Smooth muscle cell (in vitro differentiated cells): ENCODE data around the gene MMS19. TPM values are rescaled to one million over a fixed set of nuclear protein-coding genes. Genes with fewer than 3 reads are reported as not detected.

Experiments
- DNase-seq: peaks from one replicate; lab custom pipeline; 2025; ENCODE audit not compliant: unreplicated experiment; lab: John Stamatoyannopoulos, UW
- H2AFZ ChIP-seq: fragments of 200-600 bp; sonication (generic); 2 replicates; pipeline ENCODE4 v1.6.0; 2016; ENCODE audit warnings: antibody characterized with exemption, low read depth, mild to moderate bottlenecking
- H3F3A ChIP-seq: fragments of 200-600 bp; sonication (generic); 2 replicates; pipeline ENCODE4 v1.6.0; 2017; ENCODE audit warnings: antibody characterized with exemption, low read depth
- H3K27ac ChIP-seq: fragments of 200-600 bp; sonication (generic); 2 replicates; pipeline ENCODE4 v1.5.1; 2016; ENCODE audit warnings: low read depth, mild to moderate bottlenecking
- H3K27me3 ChIP-seq: fragments of 200-600 bp; sonication (generic); 2 replicates; pipeline ENCODE4 v1.6.1; 2016; ENCODE audit warnings: low read depth, mild to moderate bottlenecking
- H3K36me3 ChIP-seq: fragments of 200-600 bp; sonication (generic); 2 replicates; pipeline ENCODE4 v1.5.1; 2016; ENCODE audit warnings: low read depth
- H3K4me1 ChIP-seq: fragments of 200-600 bp; sonication (generic); 2 replicates; pipeline ENCODE4 v1.5.1; 2016; ENCODE audit warnings: low read depth
- H3K4me2 ChIP-seq: fragments of 200-600 bp; sonication (generic); 2 replicates; pipeline ENCODE4 v1.6.0; 2016; ENCODE audit warnings: mild to moderate bottlenecking
- H3K4me3 ChIP-seq: fragments of 200-600 bp; sonication (generic); 2 replicates; pipeline ENCODE4 v1.5.1; 2016; ENCODE audit warnings: mild to moderate bottlenecking
- H3K79me2 ChIP-seq: fragments of 200-600 bp; sonication (generic); 2 replicates; pipeline ENCODE4 v1.6.0; 2016; ENCODE audit warnings: low read depth, mild to moderate bottlenecking
- H3K9ac ChIP-seq: fragments of 200-600 bp; sonication (generic); 2 replicates; pipeline ENCODE4 v1.6.0; 2016; ENCODE audit warnings: low read depth
- H3K9me3 ChIP-seq: fragments of 200-600 bp; sonication (generic); replicated peaks from 2 replicates; pipeline ENCODE4 v1.5.1; 2016; ENCODE audit warnings: low read depth
- H4K20me1 ChIP-seq: fragments of 200-600 bp; sonication (generic); 2 replicates; pipeline ENCODE4 v1.6.0; 2016; ENCODE audit warnings: low read depth
- WGBS: methylation state at CpG from one replicate; pipeline ENCODE4 v1.1.7; 2016; ENCODE audit warnings: low lambda C conversion rate; 5-methylcytosine and 5-hydroxymethylcytosine counted together
- polyA plus RNA-seq: library from polyadenylated mRNA; unstranded; fragments of >200 nt; fragmentation: Nextera tagmentation; extraction: Ambion mirVana; gene quantifications from 2 replicates; pipeline ENCODE4 v1.2.1, GENCODE V29; 2016
- total RNA-seq: library from RNA; depleted of rRNA; stranded (reverse); fragments of >200 nt; gene quantifications from 2 replicates; pipeline ENCODE4 v1.2.3, GENCODE V29; 2014
- TF ChIP-seq, protein P1 (sequence below): fragments of 200-600 bp; sonication (generic); IDR thresholded peaks from 2 replicates; pipeline ENCODE4 v1.5.1; 2017; ENCODE audit warnings: borderline replicate concordance, mild to moderate bottlenecking, antibody characterized with exemption; ENCODE audit not compliant: insufficient read depth, poor library complexity, severe bottlenecking

Gene MMS19
- total and polyA plus RNA-seq, 2 experiments from 2014 or later, result 76.8 to 97.9 TPM

DNA sequence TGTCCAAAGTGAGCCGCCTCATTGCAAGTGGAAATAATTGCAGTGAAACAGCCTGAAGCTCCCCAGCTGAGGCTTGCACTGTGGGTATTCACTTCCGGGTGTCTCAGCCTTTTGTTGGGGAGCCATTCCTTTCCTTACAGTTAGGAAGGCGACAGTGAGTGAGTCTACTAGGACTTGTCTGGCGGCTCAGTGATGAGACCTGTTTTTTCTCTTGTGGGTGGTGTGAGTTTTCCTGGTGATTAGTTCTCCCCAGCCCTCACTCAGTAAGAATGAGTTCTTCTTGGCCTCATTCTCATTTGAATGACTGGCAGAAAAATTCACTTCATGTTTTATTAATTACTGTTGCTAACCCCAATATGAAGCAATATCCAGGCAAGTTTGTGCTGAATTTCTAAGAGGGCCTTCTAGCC lies 69.6 kb downstream of the MMS19 start:
- WGBS, result 32% methylated on average over 4 of the region's 4 CpGs
- Histone ChIP-seq H3K27ac (peak overlapping the region; percentile 90), H3F3A (peaks cover 35% of the 10 kb centered on the region), H3K9me3 (no peaks in the 10 kb centered on the region), H3K4me1 (peaks cover 10% of the 10 kb centered on the region), H2AFZ (no peak overlapping the region), H3K4me3 (peak overlapping the region; percentile 81), H3K79me2 (peaks cover 55% of the 10 kb centered on the region), H3K27me3 (no peaks in the 10 kb centered on the region), H4K20me1 (peaks cover 52% of the 10 kb centered on the region), H3K9ac (peak overlapping the region; percentile 78), H3K36me3 (peaks cover 10% of the 10 kb centered on the region), H3K4me2 (peak overlapping the region; percentile 94)
- TF ChIP-seq, protein P1, sequence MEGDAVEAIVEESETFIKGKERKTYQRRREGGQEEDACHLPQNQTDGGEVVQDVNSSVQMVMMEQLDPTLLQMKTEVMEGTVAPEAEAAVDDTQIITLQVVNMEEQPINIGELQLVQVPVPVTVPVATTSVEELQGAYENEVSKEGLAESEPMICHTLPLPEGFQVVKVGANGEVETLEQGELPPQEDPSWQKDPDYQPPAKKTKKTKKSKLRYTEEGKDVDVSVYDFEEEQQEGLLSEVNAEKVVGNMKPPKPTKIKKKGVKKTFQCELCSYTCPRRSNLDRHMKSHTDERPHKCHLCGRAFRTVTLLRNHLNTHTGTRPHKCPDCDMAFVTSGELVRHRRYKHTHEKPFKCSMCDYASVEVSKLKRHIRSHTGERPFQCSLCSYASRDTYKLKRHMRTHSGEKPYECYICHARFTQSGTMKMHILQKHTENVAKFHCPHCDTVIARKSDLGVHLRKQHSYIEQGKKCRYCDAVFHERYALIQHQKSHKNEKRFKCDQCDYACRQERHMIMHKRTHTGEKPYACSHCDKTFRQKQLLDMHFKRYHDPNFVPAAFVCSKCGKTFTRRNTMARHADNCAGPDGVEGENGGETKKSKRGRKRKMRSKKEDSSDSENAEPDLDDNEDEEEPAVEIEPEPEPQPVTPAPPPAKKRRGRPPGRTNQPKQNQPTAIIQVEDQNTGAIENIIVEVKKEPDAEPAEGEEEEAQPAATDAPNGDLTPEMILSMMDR, result no peak
- DNase-seq, result no peak

DNA sequence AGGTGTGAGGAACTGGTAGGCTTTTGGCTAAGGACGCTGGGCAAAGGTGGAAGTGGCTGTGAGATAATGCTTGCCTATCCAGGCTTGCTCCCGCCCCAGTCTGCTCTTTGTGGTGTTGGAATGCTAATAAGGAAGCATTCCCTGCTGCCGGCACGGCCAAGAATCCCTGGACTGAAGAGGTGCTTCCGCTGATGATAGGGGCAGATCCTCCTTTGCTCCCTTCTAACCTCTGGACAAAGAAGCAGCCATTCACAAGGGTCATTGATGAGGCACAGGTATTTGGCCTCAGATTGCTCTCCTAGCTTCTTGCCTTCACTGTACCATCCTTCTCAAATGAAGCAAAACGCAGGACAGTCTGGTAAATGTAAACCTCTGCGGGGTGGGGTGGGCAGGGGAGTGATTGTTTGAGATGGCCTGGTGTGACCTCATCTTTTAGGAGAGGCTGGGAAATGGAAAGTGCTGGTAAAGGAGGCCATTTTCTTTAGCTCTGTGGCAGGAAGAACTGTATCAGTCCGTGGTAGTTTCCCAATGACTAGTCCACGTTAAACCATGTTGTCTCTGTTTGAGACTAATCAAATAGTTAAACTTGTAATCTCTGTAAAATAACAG lies 70.5 kb downstream of the MMS19 start:
- Histone ChIP-seq H2AFZ (no peak overlapping the region), H3K4me3 (peak overlapping the region; percentile 81), H3K4me2 (peak overlapping the region; percentile 94), H3K79me2 (peaks cover 55% of the 10 kb centered on the region), H3K4me1 (peaks cover 10% of the 10 kb centered on the region), H3K27ac (peak overlapping the region; percentile 90), H3K36me3 (peaks cover 10% of the 10 kb centered on the region), H4K20me1 (peaks cover 52% of the 10 kb centered on the region), H3K27me3 (no peaks in the 10 kb centered on the region), H3F3A (peaks cover 37% of the 10 kb centered on the region), H3K9me3 (no peaks in the 10 kb centered on the region), H3K9ac (peak overlapping the region; percentile 78)
- 2% methylated on average over 9 of the region's 9 CpGs for WGBS
- no peak for DNase-seq
- TF ChIP-seq, protein P1, result no peak

DNA sequence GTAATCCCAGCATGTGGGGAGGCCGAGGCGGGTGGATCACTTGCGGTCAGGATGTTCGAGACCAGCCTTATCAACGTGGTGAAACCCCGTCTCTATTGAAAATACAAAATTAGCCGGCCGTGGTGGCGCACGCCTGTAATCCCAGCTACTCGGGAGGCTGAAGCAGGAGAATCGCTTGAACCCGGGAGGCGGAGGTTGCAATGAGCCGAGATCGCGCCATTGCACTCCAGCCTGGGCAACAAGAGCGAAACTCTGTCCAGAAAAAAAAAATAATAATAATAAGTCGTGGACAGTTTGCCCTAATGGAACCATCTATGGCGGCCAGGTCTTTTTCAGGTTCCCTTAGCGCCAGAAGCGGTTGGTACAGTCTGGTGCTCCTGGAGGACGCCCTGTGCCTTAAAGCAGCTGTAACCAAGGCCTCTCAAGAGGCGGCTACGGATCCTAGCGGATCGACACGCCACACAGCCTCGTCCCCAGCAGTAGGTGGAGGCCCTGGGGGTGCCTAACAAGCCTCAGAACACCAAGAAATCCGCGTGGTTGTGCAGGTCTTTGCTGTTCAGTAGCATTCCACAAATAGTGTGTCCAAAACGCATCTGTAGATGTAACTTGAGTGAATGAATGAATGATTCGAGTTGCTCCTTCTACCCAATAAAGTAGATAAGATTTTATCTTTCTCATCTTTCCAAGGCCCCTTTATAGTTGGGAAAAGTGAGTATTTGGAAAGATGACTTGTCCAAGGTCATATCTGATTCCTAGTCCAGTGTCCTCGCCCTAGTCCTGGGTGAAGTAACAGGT lies 71.2 kb downstream of the MMS19 start:
- Histone ChIP-seq H3K36me3 (peaks cover 8% of the 10 kb centered on the region), H3K27ac (peak overlapping the region; percentile 90), H3K4me1 (peaks cover 10% of the 10 kb centered on the region), H3K79me2 (peaks cover 55% of the 10 kb centered on the region), H4K20me1 (peaks cover 49% of the 10 kb centered on the region), H3K4me3 (peak overlapping the region; percentile 81), H3K27me3 (no peaks in the 10 kb centered on the region), H2AFZ (no peak overlapping the region), H3K9ac (peak overlapping the region; percentile 78), H3F3A (peaks cover 36% of the 10 kb centered on the region), H3K4me2 (peak overlapping the region; percentile 94), H3K9me3 (no peaks in the 10 kb centered on the region)
- no peak for DNase-seq
- 2% methylated on average over 34 of the region's 34 CpGs for WGBS
- TF ChIP-seq, protein P1, result no peak
